Liver (tissue), 9 donors: ENCODE data around the gene RHOG. TPM values are rescaled to one million over a fixed set of nuclear protein-coding genes. Genes with fewer than 3 reads are reported as not detected.

Experiments
- DNase-seq: peaks from one replicate; pipeline ENCODE4 v3.0.0-alpha.2; 2017; ENCODE audit warnings: low spot score
- H3K27ac ChIP-seq, 2 donors: one replicate each; pipeline ENCODE4 v1.7.0; 2013; ENCODE audit warnings: inconsistent platforms in 2 of 2, low read length in 2 of 2, control low read depth in 1 of 2, low read depth in 1 of 2, mild to moderate bottlenecking in 1 of 2
- H3K27me3 ChIP-seq, 4 donors: one replicate each; pipeline versions ENCODE4 v1.6.1 to v1.7.0; 2013; ENCODE audit warnings: low read length in 3 of 4, inconsistent platforms in 1 of 4, mild to moderate bottlenecking in 1 of 4, moderate library complexity in 1 of 4; ENCODE audit not compliant: control insufficient read depth in 4 of 4, insufficient read depth in 4 of 4
- H3K36me3 ChIP-seq, 4 donors: one replicate each; pipeline versions ENCODE4 v1.6.1 to v1.7.0; 2013; ENCODE audit warnings: low read length in 3 of 4, mild to moderate bottlenecking in 3 of 4, low read depth in 1 of 4, moderate library complexity in 1 of 4; ENCODE audit not compliant: control insufficient read depth in 4 of 4, insufficient read depth in 3 of 4
- H3K4me1 ChIP-seq, 4 donors: one replicate each; pipeline versions ENCODE4 v1.6.1 to v1.7.0; 2013; ENCODE audit warnings: low read length in 3 of 4, mild to moderate bottlenecking in 3 of 4, moderate library complexity in 1 of 4; ENCODE audit not compliant: control insufficient read depth in 4 of 4, insufficient read depth in 4 of 4
- H3K4me3 ChIP-seq, 3 donors: one replicate each; pipeline versions ENCODE4 v1.6.1 to v1.7.0; 2013; ENCODE audit warnings: low read length in 3 of 3, control low read depth in 1 of 3, low read depth in 1 of 3, mild to moderate bottlenecking in 1 of 3
- H3K9ac ChIP-seq, 2 donors: one replicate each; pipeline ENCODE4 v1.7.0; 2013; ENCODE audit warnings: low read length in 2 of 2, mild to moderate bottlenecking in 2 of 2, moderate library complexity in 2 of 2, control low read depth in 1 of 2, low read depth in 1 of 2
- H3K9me3 ChIP-seq, 4 donors: one replicate each; pipeline versions ENCODE4 v1.6.1 to v1.7.0; 2013; ENCODE audit warnings: low read length in 3 of 4; ENCODE audit not compliant: control insufficient read depth in 4 of 4
- FOXA1 ChIP-seq: IDR thresholded peaks from 2 replicates; pipeline ENCODE4 v1.6.1; 2016; ENCODE audit warnings: antibody characterized with exemption
- FOXA2 ChIP-seq: IDR thresholded peaks from 2 replicates; pipeline ENCODE4 v1.6.1; 2016; ENCODE audit warnings: antibody characterized with exemption
- HNF4A ChIP-seq, 2 donors: conservative IDR thresholded peaks; 2 replicates each; pipeline ENCODE4 v1.6.1; 2016; ENCODE audit warnings: antibody characterized with exemption in 2 of 2, mild to moderate bottlenecking in 2 of 2
- JUND ChIP-seq, 2 donors: IDR thresholded peaks; 2 replicates each; pipeline ENCODE4 v1.6.1; 2016; ENCODE audit warnings: antibody characterized with exemption in 2 of 2
- NR2F2 ChIP-seq: IDR thresholded peaks from 2 replicates; pipeline ENCODE4 v1.6.1; 2016; ENCODE audit warnings: antibody characterized with exemption
- RAD21 ChIP-seq, 2 donors: IDR thresholded peaks; 2 replicates each; pipeline ENCODE4 v1.6.1; 2016; ENCODE audit warnings: antibody characterized with exemption in 2 of 2, mild to moderate bottlenecking in 2 of 2
- SP1 ChIP-seq: IDR thresholded peaks from 2 replicates; pipeline ENCODE4 v1.6.1; 2018; ENCODE audit warnings: antibody characterized with exemption, mild to moderate bottlenecking
- TAF1 ChIP-seq: conservative IDR thresholded peaks from 2 replicates; pipeline ENCODE4 v1.6.1; 2016; ENCODE audit warnings: antibody characterized with exemption, mild to moderate bottlenecking
- WGBS: extraction: QIAGEN DNeasy Blood & Tissue Kit; methylation state at CpG from one replicate; pipeline ENCODE4 v1.1.7; 2013; 5-methylcytosine and 5-hydroxymethylcytosine counted together
- polyA plus RNA-seq, 2 donors: library from polyadenylated mRNA; stranded (reverse) in 1 of 2; unstranded in 1 of 2; fragments of 200-250 nt in 1 of 2; fragments of >200 nt in 1 of 2; fragmentation: Nextera tagmentation in 1 of 2; extraction: Ambion mirVana in 1 of 2; gene quantifications; one replicate each; pipeline versions ENCODE4 v1.2.1 to v1.2.3, GENCODE V29; 2013 to 2015
- total RNA-seq, 2 donors: library from RNA; depleted of rRNA; stranded (reverse); fragments of >200 nt; gene quantifications; one replicate each; pipeline ENCODE4 v1.2.3, GENCODE V29; 2014
- TF ChIP-seq, protein P1 (sequence below): IDR thresholded peaks from 2 replicates; pipeline ENCODE4 v1.6.1; 2016; ENCODE audit warnings: antibody characterized with exemption
- TF ChIP-seq, protein P2 (sequence below): IDR thresholded peaks from 2 replicates; pipeline ENCODE4 v1.6.1; 2016; ENCODE audit warnings: antibody characterized with exemption, mild to moderate bottlenecking
- TF ChIP-seq, protein P3 (sequence below): IDR thresholded peaks from 2 replicates; pipeline ENCODE4 v1.6.1; 2016; ENCODE audit warnings: antibody characterized with exemption
- donor health status: healthy.
- donor health status: healthy.
- donor health status: healthy.
- donor health status: healthy.
- donor health status: healthy.

The RHOG gene
- total and polyA plus RNA-seq, 4 donors: 7.4 to 32.9 (median 17.8) TPM

DNA sequence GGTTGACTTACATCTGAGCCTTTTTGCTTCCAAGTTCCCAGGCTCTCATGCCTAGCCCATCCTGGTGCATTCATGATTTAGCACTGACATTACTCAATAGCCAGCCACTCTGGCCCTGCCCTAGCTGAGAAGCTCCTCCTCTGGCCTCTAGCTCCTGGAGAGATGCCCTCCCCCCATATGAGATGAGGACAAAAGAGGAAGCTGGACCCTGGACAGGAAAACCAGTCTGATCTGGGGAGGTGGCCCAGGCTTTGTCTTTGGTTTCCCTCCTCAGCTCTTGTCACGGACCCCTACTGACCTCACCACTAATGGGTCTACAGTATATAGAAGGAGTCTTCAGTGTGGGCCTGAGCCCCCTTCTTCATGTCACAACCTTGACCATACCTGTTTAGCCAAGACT, 3.0 kb downstream of the RHOG start:
- no peak for TF ChIP-seq NR2F2
- TF ChIP-seq HNF4A (conservative IDR thresholded peaks at IDR 0.05): no peak
- TF ChIP-seq TAF1: no peak
- no peak for TF ChIP-seq FOXA1
- TF ChIP-seq JUND (IDR thresholded peaks at IDR 0.05): no peak
- H3K9ac ChIP-seq: no peak overlapping the region
- no peaks in the 10 kb centered on the region for H3K36me3 ChIP-seq
- no peak overlapping the region for H3K4me3 ChIP-seq
- 81% methylated on average over 1 of the region's 1 CpG for WGBS
- no peak for DNase-seq
- no peaks in the 10 kb centered on the region for H3K9me3 ChIP-seq
- H3K27ac ChIP-seq: peak overlapping the region; percentile 84 to 94
- peaks cover 0 to 21% (median 10%) of the 10 kb centered on the region in 4 donors for H3K4me1 ChIP-seq
- H3K27me3 ChIP-seq: no peaks in the 10 kb centered on the region

DNA sequence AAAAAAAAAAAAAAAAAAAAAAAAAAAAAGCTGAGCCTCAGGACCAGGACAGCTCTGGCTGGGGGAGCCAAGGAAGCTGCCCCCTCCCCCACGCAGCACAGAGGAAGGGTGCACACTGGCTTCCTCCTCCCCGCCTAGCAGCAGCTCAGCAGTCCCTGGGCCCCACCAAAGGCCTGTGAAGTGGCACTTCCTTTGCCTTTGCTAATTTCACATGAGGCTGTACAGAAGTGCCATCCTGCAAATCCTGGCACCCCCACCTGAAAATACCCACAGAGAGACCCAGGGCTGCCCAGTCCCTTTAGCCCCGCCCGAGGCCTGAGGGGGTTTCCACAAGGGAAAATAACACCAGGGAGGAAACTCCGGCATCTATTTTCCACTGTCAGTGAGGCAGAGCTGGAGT, 3.9 kb downstream of the RHOG start:
- H3K4me1 ChIP-seq: peaks cover 0 to 24% (median 10%) of the 10 kb centered on the region in 4 donors
- H3K27ac ChIP-seq: peak overlapping the region; percentile 73 to 94
- H3K9ac ChIP-seq: peak overlapping the region in 1 of 2 donors; percentile 16
- no peaks in the 10 kb centered on the region for H3K27me3 ChIP-seq
- no peak overlapping the region for H3K4me3 ChIP-seq
- DNase-seq: no peak
- H3K36me3 ChIP-seq: no peaks in the 10 kb centered on the region
- TF ChIP-seq, protein P1, sequence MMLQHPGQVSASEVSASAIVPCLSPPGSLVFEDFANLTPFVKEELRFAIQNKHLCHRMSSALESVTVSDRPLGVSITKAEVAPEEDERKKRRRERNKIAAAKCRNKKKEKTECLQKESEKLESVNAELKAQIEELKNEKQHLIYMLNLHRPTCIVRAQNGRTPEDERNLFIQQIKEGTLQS: no peak
- TF ChIP-seq SP1 (no peak), HNF4A (conservative IDR thresholded peaks at IDR 0.05) (no peak), FOXA2 (no peak), RAD21 (IDR thresholded peaks at IDR 0.05) (no peak), NR2F2 (no peak)
- TF ChIP-seq, protein P2, sequence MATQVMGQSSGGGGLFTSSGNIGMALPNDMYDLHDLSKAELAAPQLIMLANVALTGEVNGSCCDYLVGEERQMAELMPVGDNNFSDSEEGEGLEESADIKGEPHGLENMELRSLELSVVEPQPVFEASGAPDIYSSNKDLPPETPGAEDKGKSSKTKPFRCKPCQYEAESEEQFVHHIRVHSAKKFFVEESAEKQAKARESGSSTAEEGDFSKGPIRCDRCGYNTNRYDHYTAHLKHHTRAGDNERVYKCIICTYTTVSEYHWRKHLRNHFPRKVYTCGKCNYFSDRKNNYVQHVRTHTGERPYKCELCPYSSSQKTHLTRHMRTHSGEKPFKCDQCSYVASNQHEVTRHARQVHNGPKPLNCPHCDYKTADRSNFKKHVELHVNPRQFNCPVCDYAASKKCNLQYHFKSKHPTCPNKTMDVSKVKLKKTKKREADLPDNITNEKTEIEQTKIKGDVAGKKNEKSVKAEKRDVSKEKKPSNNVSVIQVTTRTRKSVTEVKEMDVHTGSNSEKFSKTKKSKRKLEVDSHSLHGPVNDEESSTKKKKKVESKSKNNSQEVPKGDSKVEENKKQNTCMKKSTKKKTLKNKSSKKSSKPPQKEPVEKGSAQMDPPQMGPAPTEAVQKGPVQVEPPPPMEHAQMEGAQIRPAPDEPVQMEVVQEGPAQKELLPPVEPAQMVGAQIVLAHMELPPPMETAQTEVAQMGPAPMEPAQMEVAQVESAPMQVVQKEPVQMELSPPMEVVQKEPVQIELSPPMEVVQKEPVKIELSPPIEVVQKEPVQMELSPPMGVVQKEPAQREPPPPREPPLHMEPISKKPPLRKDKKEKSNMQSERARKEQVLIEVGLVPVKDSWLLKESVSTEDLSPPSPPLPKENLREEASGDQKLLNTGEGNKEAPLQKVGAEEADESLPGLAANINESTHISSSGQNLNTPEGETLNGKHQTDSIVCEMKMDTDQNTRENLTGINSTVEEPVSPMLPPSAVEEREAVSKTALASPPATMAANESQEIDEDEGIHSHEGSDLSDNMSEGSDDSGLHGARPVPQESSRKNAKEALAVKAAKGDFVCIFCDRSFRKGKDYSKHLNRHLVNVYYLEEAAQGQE: no peak
- 77% methylated on average over 5 of the region's 5 CpGs for WGBS
- no peaks in the 10 kb centered on the region for H3K9me3 ChIP-seq

DNA sequence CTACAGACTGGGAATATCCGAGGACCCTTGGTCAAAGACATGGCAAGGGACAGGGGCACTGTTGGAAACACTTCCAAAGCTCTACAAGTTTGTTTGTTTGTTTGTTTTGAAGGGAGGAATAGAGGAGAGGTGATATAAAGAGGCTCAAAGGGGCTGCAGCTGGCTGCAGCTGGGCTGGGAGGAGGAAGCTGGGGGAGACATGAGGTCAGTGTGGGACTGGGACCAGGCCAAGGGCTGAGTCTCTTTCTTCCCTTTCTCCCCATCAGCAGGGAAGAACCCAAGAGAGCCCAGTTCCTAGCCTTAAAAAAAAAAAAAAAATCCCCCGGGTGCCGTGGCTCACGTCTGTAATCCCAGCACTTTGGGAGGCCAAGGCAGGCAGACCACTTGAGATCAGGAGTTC, 5.0 kb downstream of the RHOG start:
- TF ChIP-seq, protein P3, sequence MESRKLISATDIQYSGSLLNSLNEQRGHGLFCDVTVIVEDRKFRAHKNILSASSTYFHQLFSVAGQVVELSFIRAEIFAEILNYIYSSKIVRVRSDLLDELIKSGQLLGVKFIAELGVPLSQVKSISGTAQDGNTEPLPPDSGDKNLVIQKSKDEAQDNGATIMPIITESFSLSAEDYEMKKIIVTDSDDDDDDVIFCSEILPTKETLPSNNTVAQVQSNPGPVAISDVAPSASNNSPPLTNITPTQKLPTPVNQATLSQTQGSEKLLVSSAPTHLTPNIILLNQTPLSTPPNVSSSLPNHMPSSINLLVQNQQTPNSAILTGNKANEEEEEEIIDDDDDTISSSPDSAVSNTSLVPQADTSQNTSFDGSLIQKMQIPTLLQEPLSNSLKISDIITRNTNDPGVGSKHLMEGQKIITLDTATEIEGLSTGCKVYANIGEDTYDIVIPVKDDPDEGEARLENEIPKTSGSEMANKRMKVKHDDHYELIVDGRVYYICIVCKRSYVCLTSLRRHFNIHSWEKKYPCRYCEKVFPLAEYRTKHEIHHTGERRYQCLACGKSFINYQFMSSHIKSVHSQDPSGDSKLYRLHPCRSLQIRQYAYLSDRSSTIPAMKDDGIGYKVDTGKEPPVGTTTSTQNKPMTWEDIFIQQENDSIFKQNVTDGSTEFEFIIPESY: no peak
- TF ChIP-seq RAD21 (IDR thresholded peaks at IDR 0.05): no peak
- Histone ChIP-seq H3K4me1 (peaks cover 2 to 21% (median 10%) of the 10 kb centered on the region in 4 donors), H3K27me3 (no peaks in the 10 kb centered on the region), H3K9me3 (no peaks in the 10 kb centered on the region), H3K4me3 (no peak overlapping the region), H3K36me3 (no peaks in the 10 kb centered on the region), H3K27ac (peak overlapping the region in 1 of 2 donors; percentile 63), H3K9ac (no peak overlapping the region)
- WGBS: 84% methylated on average over 4 of the region's 4 CpGs
- DNase-seq: no peak
